NT2/D1 (cell line): ENCODE results near the gene SP8.

Experiments
- SUZ12 ChIP-seq: IDR thresholded peaks from 2 replicates; pipeline ENCODE4 v1.6.1; 2011; ENCODE audit not compliant: insufficient read length, insufficient read depth; ENCODE audit errors: extremely low read depth
- ZNF274 ChIP-seq: IDR thresholded peaks from 2 replicates; pipeline ENCODE4 v1.6.1; 2011; ENCODE audit warnings: mild to moderate bottlenecking, low read depth, low read length

- TF ChIP-seq SUZ12, result no peak
- TF ChIP-seq ZNF274, result no peak
These were observed 9.7 kb downstream of the SP8 start for GRCh38 chr7:20776942-20777341.
